NCI-H2227 treated with DMSO at 0.1 percent for 48 hours (cell line): ENCODE results near the gene ATIC.
"Not testable (repeated sequence)": the region's sequence is repeated elsewhere in the genome, so short reads cannot be mapped to it uniquely, and the experiment has no call there.

Source experiments
- DNase-seq: peaks from one replicate; lab custom pipeline; 2025; lab: John Stamatoyannopoulos, UW

Gene ATIC

DNA sequence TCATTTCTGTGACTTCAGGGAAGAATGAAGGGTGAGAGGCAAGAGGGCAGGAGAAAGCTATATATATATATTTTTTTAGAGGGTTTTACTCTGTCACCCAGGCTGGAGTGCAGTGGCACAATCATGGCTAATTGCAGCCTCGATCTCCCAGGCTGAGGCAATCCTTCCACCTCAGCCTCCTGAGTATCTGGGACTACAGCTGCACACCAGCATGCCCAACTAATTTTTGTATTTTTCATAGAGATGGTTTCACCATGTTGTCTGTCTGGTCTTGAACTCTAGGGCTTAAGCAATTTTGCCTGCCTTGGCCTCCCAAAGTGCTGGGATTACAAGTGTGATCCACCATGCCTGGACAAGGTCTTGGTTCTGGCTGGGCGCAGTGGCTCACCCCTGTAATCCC, 3.4 kb downstream of the ATIC start:
- no peak for DNase-seq

- no peak for DNase-seq
Measured at GRCh38 chr2:215316336-215316735, 4.5 kb downstream of the ATIC start.

DNA sequence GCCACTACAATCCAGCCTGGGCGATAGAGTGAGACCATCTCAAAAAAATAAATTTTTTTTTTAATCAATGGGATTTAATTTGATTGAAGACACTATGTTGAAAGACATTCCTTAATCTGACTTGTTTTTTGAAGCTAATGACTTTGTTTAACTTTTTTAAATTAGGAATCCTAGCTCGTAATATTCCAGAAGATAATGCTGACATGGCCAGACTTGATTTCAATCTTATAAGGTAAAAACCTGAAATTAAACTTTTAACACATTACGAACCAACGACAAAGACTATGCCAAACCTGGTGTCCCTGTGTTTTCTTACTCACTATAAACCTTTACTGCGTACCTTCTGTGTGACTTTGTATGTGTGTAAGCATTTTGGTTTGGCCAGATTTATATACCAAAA, 7.6 kb downstream of the ATIC start:
- DNase-seq, result no peak

DNA sequence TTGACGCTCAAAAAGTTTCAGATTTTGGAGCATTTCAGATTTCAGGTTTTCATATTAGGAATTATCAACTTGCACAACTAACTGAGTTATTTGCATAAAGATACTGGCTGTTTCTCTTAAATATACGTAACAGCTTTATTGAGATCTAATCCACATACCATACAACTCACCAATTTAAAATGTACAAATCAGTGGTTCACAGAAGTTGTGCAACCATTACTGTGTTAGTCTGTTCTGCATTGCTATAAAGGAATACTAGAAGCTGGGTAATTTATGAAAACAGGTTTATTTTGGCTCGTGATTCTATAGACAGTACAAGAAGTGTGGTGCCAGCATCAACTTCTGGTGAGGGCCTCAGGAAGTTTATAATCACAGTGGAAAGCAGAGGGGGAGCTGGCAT, 8.2 kb downstream of the ATIC start:
- DNase-seq, result no peak

DNA sequence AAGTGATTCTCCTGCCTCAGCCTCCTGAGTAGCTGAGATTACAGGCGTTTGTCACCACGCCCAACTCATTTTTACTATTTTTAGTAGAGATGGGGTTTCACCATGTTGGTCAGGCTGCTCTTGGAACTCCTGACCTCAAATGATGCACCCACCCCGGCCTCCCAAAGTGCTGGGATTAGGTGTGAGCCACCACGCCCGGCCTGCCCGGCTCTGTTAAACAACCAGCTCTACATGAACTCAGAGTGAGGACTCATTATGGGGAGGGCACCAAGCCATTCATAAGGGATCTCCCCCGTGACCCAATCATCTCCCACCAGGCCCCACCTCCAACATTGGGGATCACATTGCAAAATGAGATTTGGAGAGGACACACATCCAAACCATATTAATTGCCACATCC, 8.8 kb downstream of the ATIC start:
- DNase-seq, result no peak

- DNase-seq, result no peak
Measured at GRCh38 chr2:215324811-215325210, 13.0 kb downstream of the ATIC start.

DNA sequence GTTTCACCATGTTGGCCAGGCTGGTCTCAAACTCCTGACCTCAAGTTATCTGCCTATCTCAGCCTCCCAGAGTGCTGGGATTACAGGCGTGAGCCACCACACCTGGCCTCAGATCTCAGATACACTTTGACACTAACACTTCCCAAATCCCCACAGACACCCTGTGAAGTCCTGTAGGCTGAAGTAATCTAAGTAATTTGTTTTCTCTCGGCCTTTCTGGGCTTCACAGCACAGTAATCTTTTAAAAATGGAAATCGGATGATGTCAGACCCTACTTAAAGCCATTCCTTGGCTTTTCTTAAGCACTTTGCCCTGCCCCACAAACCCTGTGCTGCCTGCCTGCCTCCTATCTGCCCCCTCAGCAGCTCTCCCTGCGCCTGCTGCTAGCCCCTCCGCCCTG, 16.2 kb downstream of the ATIC start:
- DNase-seq, result no peak

GRCh38 chr2:215332872-215333595, 21.2 kb downstream of the ATIC start:
- no peak for DNase-seq

- DNase-seq, result no peak
Measured at GRCh38 chr2:215338883-215339679, 27.2 kb downstream of the ATIC start.

- no peak for DNase-seq
Measured at GRCh38 chr2:215347878-215348277, 36.0 kb downstream of the ATIC start.

- no peak for DNase-seq
Measured at GRCh38 chr2:215352602-215353001, 40.7 kb downstream of the ATIC start.

- no peak for DNase-seq
Measured at GRCh38 chr2:215354771-215355695, 43.2 kb downstream of the ATIC start.

GRCh38 chr2:215355801-215356200, 43.9 kb downstream of the ATIC start:
- no peak for DNase-seq

- DNase-seq, result no peak
Measured at GRCh38 chr2:215356334-215356947, 44.6 kb downstream of the ATIC start.

DNA sequence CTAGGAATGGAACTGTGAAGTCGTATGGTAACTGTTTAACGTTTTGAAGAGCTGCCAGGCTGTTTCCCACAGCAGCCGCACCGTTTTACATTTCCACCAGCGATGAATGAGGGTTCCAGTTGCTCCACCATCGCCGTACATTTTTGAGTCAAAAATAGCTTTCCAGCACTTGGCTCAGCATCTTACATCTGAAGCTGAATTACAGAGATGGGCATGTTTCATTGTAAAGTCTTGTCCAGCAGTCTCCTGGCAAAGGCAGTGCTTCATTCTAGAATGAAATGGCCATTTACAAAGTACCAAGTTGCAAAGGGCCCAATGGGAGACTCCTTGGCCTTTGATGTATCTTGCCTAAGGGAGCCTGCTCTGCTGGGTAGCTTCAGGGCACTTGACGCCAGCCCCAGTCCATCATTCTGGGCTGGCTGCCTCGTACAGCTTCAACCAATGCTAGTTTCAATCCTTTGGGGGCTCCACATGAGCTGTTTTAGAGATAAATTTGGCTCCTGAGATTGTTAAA, 45.1 kb downstream of the ATIC start:
- no peak for DNase-seq

- no peak for DNase-seq
Measured at GRCh38 chr2:215357660-215358059, 45.8 kb downstream of the ATIC start.

- no peak for DNase-seq
Measured at GRCh38 chr2:215358312-215358845, 46.5 kb downstream of the ATIC start.

- DNase-seq, result no peak
Measured at GRCh38 chr2:215358891-215359575, 47.2 kb downstream of the ATIC start.

GRCh38 chr2:215359576-215359922, 47.7 kb downstream of the ATIC start:
- no peak for DNase-seq

- not testable (repeated sequence) for DNase-seq
Measured at GRCh38 chr2:215360059-215360458, 48.2 kb downstream of the ATIC start.

DNA sequence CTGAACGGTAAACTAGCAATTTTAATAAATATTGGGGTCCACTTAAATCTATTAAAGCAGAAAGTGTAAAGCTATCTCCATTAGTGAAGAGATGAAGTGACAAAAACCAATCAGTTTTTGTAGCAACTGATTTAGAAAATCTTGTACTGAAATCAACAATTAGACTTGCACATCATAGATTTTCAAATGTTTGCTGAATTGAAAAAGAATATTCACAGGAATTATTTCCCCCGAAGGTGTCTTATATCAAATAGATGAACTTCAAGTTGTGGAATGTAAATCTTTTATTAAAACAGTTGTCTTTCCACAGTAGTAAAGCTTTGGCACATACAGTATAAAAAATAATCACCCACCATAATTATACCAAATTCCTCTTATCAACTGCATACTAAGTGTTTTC, 48.7 kb downstream of the ATIC start:
- DNase-seq, result no peak
